Tibial nerve (tissue), 4 donors: Measurements from ENCODE around the gene CGREF1. TPM values are rescaled to one million over a fixed set of nuclear protein-coding genes. Genes with fewer than 3 reads are reported as not detected.
"Not testable (repeated sequence)": the region's sequence is repeated elsewhere in the genome, so short reads cannot be mapped to it uniquely, and the experiment has no call there.

Experiments
- DNase-seq, 2 donors: peaks; one replicate each; pipeline ENCODE4 v3.0.0-alpha.2; 2019; ENCODE audit warnings: low spot score in 2 of 2
- H3K27ac ChIP-seq, 4 donors: fragments of 200-600 bp; sonication (generic) in 3 of 4; one replicate each; pipeline ENCODE4 v1.5.1; 2017 to 2019; ENCODE audit warnings: mild to moderate bottlenecking in 1 of 4
- H3K27me3 ChIP-seq, 2 donors: fragments of 200-600 bp; sonication (generic) in 1 of 2; one replicate each; pipeline versions ENCODE4 v1.5.1 to v1.6.0; 2017 to 2019
- H3K36me3 ChIP-seq, 3 donors: fragments of 200-600 bp; sonication (generic); one replicate each; pipeline ENCODE4 v1.5.1; 2018 to 2019
- H3K4me1 ChIP-seq, 4 donors: fragments of 200-600 bp; sonication (generic) in 3 of 4; one replicate each; pipeline ENCODE4 v1.5.1; 2017 to 2019
- H3K4me3 ChIP-seq, 4 donors: fragments of 200-600 bp; sonication (generic) in 3 of 4; one replicate each; pipeline ENCODE4 v1.5.1; 2017 to 2019; ENCODE audit warnings: mild to moderate bottlenecking in 1 of 4, moderate library complexity in 1 of 4
- H3K9me3 ChIP-seq, 4 donors: fragments of 200-600 bp; sonication (generic) in 3 of 4; one replicate each; pipeline ENCODE4 v1.5.1; 2017 to 2019
- CTCF ChIP-seq, 5 experiments: fragments of 200-600 bp in 3 of 5; fragments of 450-650 bp in 2 of 5; sonication (generic) in 3 of 5; IDR thresholded peaks; one replicate each; pipeline ENCODE4 v1.5.1; 2016 to 2019; ENCODE audit warnings: antibody characterized with exemption in 5 of 5, mild to moderate bottlenecking in 3 of 5, moderate library complexity in 2 of 5
- EP300 ChIP-seq, 2 donors: sonication (generic); formaldehyde crosslinking; IDR thresholded peaks; one replicate each; pipeline ENCODE4 v1.6.1; 2017; ENCODE audit warnings: antibody characterized with exemption in 2 of 2, mild to moderate bottlenecking in 1 of 2
- POLR2A ChIP-seq, 2 donors: fragments of 450-650 bp; IDR thresholded peaks; one replicate each; pipeline ENCODE4 v1.6.1; 2017; ENCODE audit warnings: antibody characterized with exemption in 2 of 2, mild to moderate bottlenecking in 2 of 2, moderate library complexity in 2 of 2
- WGBS, 2 donors: methylation state at CpG; one replicate each; pipeline ENCODE4 v1.1.5; 2018; 5-methylcytosine and 5-hydroxymethylcytosine counted together
- total RNA-seq, 4 donors: library from RNA; depleted of rRNA; stranded (reverse); fragments of >200 nt; gene quantifications; one replicate each; pipeline ENCODE4 v1.1.0, GENCODE V29; 2016

CGREF1 gene
- total RNA-seq, 4 donors from 2014 or later: 2.8 to 15.9 (median 8.4) TPM

- Histone ChIP-seq H3K4me1 (peaks cover 0 to 21% (median 6%) of the 10 kb centered on the region in 4 donors), H3K36me3 (no peaks in the 10 kb centered on the region), H3K4me3 (peak within 1 kb of the TSS; percentile 34 to 67 (median 62)), H3K27ac (peak within 1 kb of the TSS in 3 of 4 donors; percentile 31 to 80 (median 68)), H3K27me3 (peaks cover 0 to 10% of the 10 kb centered on the region in 2 donors), H3K9me3 (no peaks in the 10 kb centered on the region)
- peak; percentile 35 to 41 for DNase-seq
- 10 to 12% methylated on average over 23 to 35 of the region's 47 CpGs for WGBS, 2 donors
- TF ChIP-seq EP300 (IDR thresholded peaks at IDR 0.05) (peak in 1 of 2 donors; percentile 11), CTCF (IDR thresholded peaks at IDR 0.05) (no peak), POLR2A (IDR thresholded peaks at IDR 0.05) (peak in 1 of 2 donors; percentile 17)
Measured at GRCh38 chr2:27123302-27124150, 4.6 kb upstream of the CGREF1 start, which contains the start of gene ABHD1. Gene ABHD1, plus strand, starts transcription at chr2:27123815. Its CDS starts 134 bp downstream, at chr2:27123949.

- H3K27ac ChIP-seq: no peak overlapping the region
- H3K4me3 ChIP-seq: peak overlapping the region in 2 of 4 donors; percentile 65 to 67
Measured at GRCh38 chr2:27122791-27123190, 3.9 kb upstream of the CGREF1 start.

GRCh38 chr2:27121906-27122305 lies 3.0 kb upstream of the CGREF1 start:
- 76 to 79% methylated on average over 2 of the region's 2 CpGs for WGBS, 2 donors
- Histone ChIP-seq H3K9me3 (no peaks in the 10 kb centered on the region), H3K36me3 (no peaks in the 10 kb centered on the region), H3K4me3 (no peak overlapping the region), H3K27me3 (peaks cover 0 to 26% of the 10 kb centered on the region in 2 donors), H3K27ac (no peak overlapping the region), H3K4me1 (peaks cover 0 to 26% (median 9%) of the 10 kb centered on the region in 4 donors)
- TF ChIP-seq CTCF (IDR thresholded peaks at IDR 0.05): no peak
- no peak for TF ChIP-seq POLR2A (IDR thresholded peaks at IDR 0.05)
- no peak for TF ChIP-seq EP300 (IDR thresholded peaks at IDR 0.05)
- DNase-seq: no peak

More at GRCh38 chr2:27122791-27123190, 3.9 kb upstream of the CGREF1 start:
- peaks cover 0 to 26% (median 9%) of the 10 kb centered on the region in 4 donors for H3K4me1 ChIP-seq
- peaks cover 0 to 18% of the 10 kb centered on the region in 2 donors for H3K27me3 ChIP-seq
- no peak for DNase-seq
- no peaks in the 10 kb centered on the region for H3K9me3 ChIP-seq
- no peaks in the 10 kb centered on the region for H3K36me3 ChIP-seq
- TF ChIP-seq CTCF (IDR thresholded peaks at IDR 0.05): no peak
- TF ChIP-seq EP300 (IDR thresholded peaks at IDR 0.05): no peak
- no peak for TF ChIP-seq POLR2A (IDR thresholded peaks at IDR 0.05)
- WGBS, 2 donors: 86 to 91% methylated on average over 7 of the region's 7 CpGs

DNA sequence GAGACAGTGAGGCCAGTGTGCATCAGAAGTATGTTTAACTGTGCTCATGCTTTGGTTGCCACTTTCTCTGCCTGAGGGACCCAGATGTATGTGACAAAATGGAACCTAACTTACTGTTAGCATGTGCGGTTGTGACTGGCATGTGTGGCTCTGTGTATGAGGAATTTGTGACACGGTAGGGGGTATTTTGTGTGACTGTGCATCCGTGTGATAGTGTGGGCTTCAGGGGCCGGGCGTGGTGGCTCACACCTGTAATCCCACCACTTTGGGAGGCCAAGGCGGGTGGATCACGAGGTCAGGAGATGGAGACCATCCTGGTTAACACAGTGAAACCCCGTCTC lies 372 bp upstream of the CGREF1 start:
- not testable (repeated sequence) for DNase-seq, H3K27ac ChIP-seq, H3K9me3 ChIP-seq, H3K36me3 ChIP-seq
- H3K27me3 ChIP-seq: peaks cover 0 to 31% of the 10 kb centered on the region in 2 donors
- peak overlapping the region in 1 of 4 donors; percentile 54 for H3K4me3 ChIP-seq
- WGBS, 2 donors: 78 to 83% methylated on average over 8 of the region's 8 CpGs
- H3K4me1 ChIP-seq: peaks cover 0 to 26% (median 9%) of the 10 kb centered on the region in 4 donors

- H3K27me3 ChIP-seq: peaks cover 0 to 31% of the 10 kb centered on the region in 2 donors
- H3K27ac ChIP-seq: no peak overlapping the region
- DNase-seq: no peak
- H3K9me3 ChIP-seq: no peaks in the 10 kb centered on the region
- H3K36me3 ChIP-seq: no peaks in the 10 kb centered on the region
- H3K4me1 ChIP-seq: peaks cover 0 to 16% (median 4%) of the 10 kb centered on the region in 4 donors
- TF ChIP-seq CTCF (IDR thresholded peaks at IDR 0.05) (no peak), EP300 (IDR thresholded peaks at IDR 0.05) (no peak), POLR2A (IDR thresholded peaks at IDR 0.05) (no peak)
- H3K4me3 ChIP-seq: peak overlapping the region; percentile 19 to 54 (median 29)
- 25 to 37% methylated on average over 11 to 14 of the region's 14 CpGs for WGBS, 2 donors
Measured at GRCh38 chr2:27117995-27118524, 868 bp downstream of the CGREF1 start.
